Measurements from ENCODE around the gene RNF144A.

Gene RNF144A

GRCh38 chr2:6909431-6910385 is 7.5 kb upstream of the RNF144A start:
- DNase-seq = no peak

- DNase-seq = no peak
Observed at GRCh38 chr2:6911721-6912120, 5.5 kb upstream of the RNF144A start.

- peak; percentile 35 for DNase-seq
Observed at GRCh38 chr2:6913415-6914157, 3.6 kb upstream of the RNF144A start.

GRCh38 chr2:6914828-6915227 is 2.4 kb upstream of the RNF144A start:
- no peak for DNase-seq

- DNase-seq = no peak
Observed at GRCh38 chr2:6915399-6915798, 1.8 kb upstream of the RNF144A start.

GRCh38 chr2:6916224-6916623 is 988 bp upstream of the RNF144A start:
- DNase-seq = no peak

GRCh38 chr2:6916736-6917070 is 509 bp upstream of the RNF144A start:
- no peak for DNase-seq

GRCh38 chr2:6917761-6918421 is 679 bp downstream of the RNF144A start:
- no peak for DNase-seq

- no peak for DNase-seq
Observed at GRCh38 chr2:6919901-6920742, 2.9 kb downstream of the RNF144A start.

- no peak for DNase-seq
Observed at GRCh38 chr2:6920743-6921064, 3.5 kb downstream of the RNF144A start.

GRCh38 chr2:6921321-6921922 is 4.2 kb downstream of the RNF144A start:
- no peak for DNase-seq

GRCh38 chr2:6922201-6922656 is 5.0 kb downstream of the RNF144A start:
- DNase-seq = no peak

- no peak for DNase-seq
Observed at GRCh38 chr2:6923319-6923718, 6.1 kb downstream of the RNF144A start.

- no peak for DNase-seq
Observed at GRCh38 chr2:6924101-6924923, 7.1 kb downstream of the RNF144A start.

GRCh38 chr2:6924924-6925409 is 7.8 kb downstream of the RNF144A start:
- DNase-seq = no peak

GRCh38 chr2:6926071-6926732 is 9.0 kb downstream of the RNF144A start:
- no peak for DNase-seq

- DNase-seq = no peak
Observed at GRCh38 chr2:6927186-6927585, 10.0 kb downstream of the RNF144A start.

GRCh38 chr2:6927753-6928152 is 10.5 kb downstream of the RNF144A start:
- no peak for DNase-seq

- DNase-seq = no peak
Observed at GRCh38 chr2:6928452-6928851, 11.2 kb downstream of the RNF144A start.

- DNase-seq = no peak
Observed at GRCh38 chr2:6929196-6929819, 12.1 kb downstream of the RNF144A start.

Measured in activated CD4-positive, alpha-beta T cell treated with anti-CD3 and anti-CD28 coated beads, Interleukin-2, amount 50 U/mL, for 1 hour (primary cell).